HepG2 (cell line): ENCODE data around the gene TGFB2. TPM values are rescaled to one million over a fixed set of nuclear protein-coding genes. Genes with fewer than 3 reads are reported as not detected.

Experiments used
- ATAC-seq: fragments of 200-7000 bp; cut with Tn5 transposase; 3 replicates; pipeline ENCODE4 v1.9.1; 2020; ENCODE audit warnings: mild to moderate bottlenecking, moderate library complexity
- BruUV-seq: library from RNA; stranded (reverse); fragments of 400-500 nt; replicated peaks from 2 replicates; lab custom pipeline; 2021; lab: Mats Ljungman, UMichigan
- CTCF ChIA-PET: fragments of 300-600 bp; formaldehyde crosslinking; extraction: SDS; loops from one replicate; lab custom pipeline; 2021; ENCODE audit warnings: low total read pairs, inconsistent platforms, low intra/inter-chr PET ratio; lab: Yijun Ruan, JAX
- POLR2A ChIA-PET: fragments of 350-600 bp; sonication (Branson Sonifier 250); formaldehyde crosslinking; loops from one replicate; lab custom pipeline; 2020; ENCODE audit warnings: antibody characterized with exemption, inconsistent platforms; lab: Yijun Ruan, JAX
- DNase-seq: peaks from one replicate; pipeline ENCODE4 v3.0.0-alpha.2; 2015; ENCODE audit warnings: low spot score
- FAIRE-seq: peaks from 3 replicates; lab custom pipeline; 2011; peaks lifted over from hg19 to GRCh38; lab: Jason Lieb, UNC
- H2AFZ ChIP-seq: one replicate; pipeline ENCODE4 v1.6.1; 2011; ENCODE audit warnings: low read length, inconsistent platforms
- H3K27ac ChIP-seq: fragments of 300-600 bp; 3 replicates; pipeline ENCODE4 v1.8.0; 2011; ENCODE audit warnings: mixed run types, mild to moderate bottlenecking, mixed read lengths, low read length, inconsistent platforms; ENCODE audit not compliant: insufficient read depth; ENCODE audit errors: extremely low read length
- H3K27me3 ChIP-seq, 2 experiments: fragments of 200-600 bp in 1 of 2; 2 replicates in 1 of 2; 3 replicates in 1 of 2; pipeline versions ENCODE4 v1.6.0 to v1.8.0; 2011; ENCODE audit warnings: low read length in 2 of 2, mild to moderate bottlenecking in 2 of 2, moderate library complexity in 2 of 2, inconsistent platforms in 1 of 2; ENCODE audit not compliant: insufficient read depth in 2 of 2, control insufficient read depth in 1 of 2
- H3K36me3 ChIP-seq, 2 experiments: fragments of 200-600 bp in 1 of 2; replicated peaks in 1 of 2; 2 replicates in 1 of 2; 3 replicates in 1 of 2; pipeline versions ENCODE4 v1.5.1 to v1.8.0; 2011; ENCODE audit warnings: low read length in 2 of 2, inconsistent platforms in 1 of 2; ENCODE audit not compliant: insufficient read depth in 2 of 2, control insufficient read depth in 1 of 2
- H3K4me1 ChIP-seq: 2 replicates; pipeline ENCODE4 v1.5.1; 2012; ENCODE audit warnings: low read length, inconsistent platforms; ENCODE audit not compliant: insufficient read depth
- H3K4me2 ChIP-seq: 2 replicates; pipeline ENCODE4 v1.6.0; 2011; ENCODE audit warnings: low read depth, low read length, inconsistent platforms
- H3K4me3 ChIP-seq, 3 experiments: fragments of 200-600 bp in 1 of 3; sonication (generic), shearing (Covaris generic) in 1 of 3; replicated peaks in 1 of 3; 2 replicates each; pipeline ENCODE4 v1.5.1; 2011 to 2016; ENCODE audit warnings: low read length in 3 of 3, inconsistent platforms in 2 of 3, low read depth in 2 of 3, mild to moderate bottlenecking in 2 of 3, control low read depth in 1 of 3, mixed read lengths in 1 of 3; ENCODE audit not compliant: insufficient read depth in 1 of 3
- H3K79me2 ChIP-seq: one replicate; pipeline ENCODE4 v1.6.1; 2011; ENCODE audit warnings: low read length, inconsistent platforms; ENCODE audit not compliant: insufficient read depth
- H3K9ac ChIP-seq: 2 replicates; pipeline ENCODE4 v1.6.0; 2011; ENCODE audit warnings: mild to moderate bottlenecking, low read depth, low read length, inconsistent platforms; ENCODE audit not compliant: insufficient read depth
- H3K9me3 ChIP-seq: 2 replicates; pipeline ENCODE4 v1.5.1; 2012; ENCODE audit warnings: mild to moderate bottlenecking, low read length
- H4K20me1 ChIP-seq: 2 replicates; pipeline ENCODE4 v1.6.0; 2011; ENCODE audit warnings: inconsistent platforms, mild to moderate bottlenecking, low read length, moderate library complexity; ENCODE audit not compliant: insufficient read depth
- ARID4A ChIP-seq: sonication (generic); formaldehyde crosslinking; IDR thresholded peaks from 2 replicates; pipeline ENCODE4 v1.5.0; 2020; ENCODE audit warnings: mild to moderate bottlenecking, missing genetic modification reagents, borderline replicate concordance
- CEBPB ChIP-seq: IDR thresholded peaks from 2 replicates; pipeline ENCODE4 v1.6.1; 2011; ENCODE audit warnings: low read depth, low read length, improper control_type of control experiment, borderline replicate concordance
- DR1 ChIP-seq: sonication (generic); formaldehyde crosslinking; IDR thresholded peaks from 2 replicates; pipeline ENCODE4 v1.8.0; 2021; ENCODE audit warnings: mild to moderate bottlenecking, missing genetic modification reagents, inconsistent platforms
- HDAC1 ChIP-seq: sonication (generic); formaldehyde crosslinking; IDR thresholded peaks from 2 replicates; pipeline ENCODE4 v1.5.1; 2020; ENCODE audit warnings: mild to moderate bottlenecking, missing genetic modification reagents
- IKZF5 ChIP-seq: IDR thresholded peaks from 2 replicates; pipeline ENCODE4 v1.6.1; 2018; ENCODE audit warnings: missing genetic modification reagents, mild to moderate bottlenecking, missing compliant biosample characterization
- SATB2 ChIP-seq: sonication (generic); formaldehyde crosslinking; IDR thresholded peaks from 2 replicates; pipeline ENCODE4 v1.5.0; 2020; ENCODE audit warnings: missing genetic modification reagents
- SP2 ChIP-seq: sonication (generic); formaldehyde crosslinking; IDR thresholded peaks from 2 replicates; pipeline ENCODE4 v1.5.1; 2020; ENCODE audit warnings: mild to moderate bottlenecking, missing genetic modification reagents
- ZBTB7A ChIP-seq: sonication (generic); formaldehyde crosslinking; IDR thresholded peaks from 2 replicates; pipeline ENCODE4 v1.8.0; 2022; ENCODE audit warnings: mild to moderate bottlenecking, missing genetic modification reagents
- ZFP36L2 ChIP-seq: sonication (generic); formaldehyde crosslinking; IDR thresholded peaks from 2 replicates; pipeline ENCODE4 v1.4.0; 2020; ENCODE audit warnings: missing genetic modification reagents
- ZNF512 ChIP-seq: sonication (generic); formaldehyde crosslinking; IDR thresholded peaks from 2 replicates; pipeline ENCODE4 v1.4.0; 2020; ENCODE audit warnings: mild to moderate bottlenecking, missing genetic modification reagents
- ZNF563 ChIP-seq: sonication (generic); formaldehyde crosslinking; IDR thresholded peaks from 2 replicates; pipeline ENCODE4 v1.8.0; 2022; ENCODE audit warnings: mild to moderate bottlenecking, moderate library complexity, missing genetic modification reagents
- WGBS: methylation state at CpG from one replicate; pipeline ENCODE4 v1.1.6; 2017; ENCODE audit warnings: low lambda C conversion rate; 5-methylcytosine and 5-hydroxymethylcytosine counted together
- in situ Hi-C: cut with HindIII; loops from 2 replicates; pipeline ENCODE4 v1.10.0; 2017; ENCODE audit warnings: low pct_unique_long_range_greater_than_20kb; ENCODE audit not compliant: extremely low pct_ligation_motif_present
- intact Hi-C: fragments of 100-400 bp; cut with micrococcal nuclease; formaldehyde crosslinking; loops from one replicate; pipeline ENCODE4 v1.10.0; 2022; ENCODE audit not compliant: unreplicated experiment
- polyA plus RNA-seq, 8 experiments: library from polyadenylated mRNA; depleted of rRNA in 3 of 8; stranded (reverse) in 7 of 8; unstranded in 1 of 8; fragments of >200 nt; fragmentation: Illumina TruSeq in 4 of 8; extraction: Trizol in 4 of 8; gene quantifications; 2 replicates each; pipeline versions ENCODE4 v1.2.1 to v1.2.3, GENCODE V29; 2011 to 2016; ENCODE audit warnings: low read depth in 4 of 8, missing spikeins in 1 of 8, mixed read lengths in 1 of 8; ENCODE audit not compliant: insufficient read depth in 1 of 8
- total RNA-seq, 5 experiments: library from RNA; depleted of rRNA; stranded (reverse); fragments of >200 nt; fragmentation: Illumina TruSeq; extraction: Trizol; gene quantifications; 2 replicates each; pipeline ENCODE4 v1.2.3, GENCODE V29; 2016; ENCODE audit warnings: low read depth in 1 of 5

The TGFB2 gene
- total and polyA plus RNA-seq, 2 of the 13 experiments (the other 11 are each of a cell fraction or from before 2014, with no cell fraction given) = 0.07 TPM; not detected in 1

GRCh38 chr1:218302155-218302554 is 43.0 kb upstream of the TGFB2 start:
- in situ Hi-C loops = no loop called here
- H3K4me3 ChIP-seq = no peak overlapping the region
- ATAC-seq (no peak), DNase-seq (no peak), FAIRE-seq (no peak)
- intact Hi-C loops = no loop called here
- CTCF ChIA-PET = no interaction called here
- no TSS peak for BruUV-seq
- H3K9me3 ChIP-seq = no peaks in the 10 kb centered on the region
- H2AFZ ChIP-seq = no peak overlapping the region
- no peak overlapping the region for H3K4me2 ChIP-seq
- H3K27me3 ChIP-seq = no peaks in the 10 kb centered on the region; a peak in 1 of 5 replicates
- H4K20me1 ChIP-seq = no peaks in the 10 kb centered on the region; the same call in 1 of the 2 replicates
- TF ChIP-seq CEBPB (peak; percentile 72; the same call in 1 of the 2 replicates), DR1 (CRISPR knock-in tag) (no peak)
- H3K36me3 ChIP-seq = peaks cover 11 to 30% of the 10 kb centered on the region in 2 experiments; a peak in 4 of 5 replicates
- no peak overlapping the region for H3K9ac ChIP-seq
- H3K27ac ChIP-seq = no peak overlapping the region
- POLR2A ChIA-PET = no interaction called here
- 93% methylated on average over 3 of the region's 3 CpGs for WGBS
- H3K79me2 ChIP-seq = peaks cover 16% of the 10 kb centered on the region
- no peaks in the 10 kb centered on the region for H3K4me1 ChIP-seq

GRCh38 chr1:218303176-218303879 is 41.8 kb upstream of the TGFB2 start:
- no peaks in the 10 kb centered on the region for H3K9me3 ChIP-seq
- ATAC-seq (no peak), DNase-seq (no peak), FAIRE-seq (no peak)
- intact Hi-C loops = no loop called here
- H3K27ac ChIP-seq = no peak overlapping the region
- no peak overlapping the region for H3K4me2 ChIP-seq
- H3K4me3 ChIP-seq = no peak overlapping the region
- H2AFZ ChIP-seq = no peak overlapping the region
- in situ Hi-C loops = no loop called here
- CTCF ChIA-PET = no interaction called here
- no peaks in the 10 kb centered on the region; the same call in 1 of the 2 replicates for H4K20me1 ChIP-seq
- peaks cover 11 to 37% of the 10 kb centered on the region in 2 experiments; a peak in 4 of 5 replicates for H3K36me3 ChIP-seq
- no peaks in the 10 kb centered on the region for H3K4me1 ChIP-seq
- peaks cover 16% of the 10 kb centered on the region for H3K79me2 ChIP-seq
- POLR2A ChIA-PET = no interaction called here
- H3K9ac ChIP-seq = no peak overlapping the region
- H3K27me3 ChIP-seq = no peaks in the 10 kb centered on the region; a peak in 1 of 5 replicates
- no TSS peak for BruUV-seq
- no peak for TF ChIP-seq ZBTB7A (CRISPR knock-in tag)
- TF ChIP-seq ZFP36L2 = no peak
- no peak for TF ChIP-seq HDAC1 (CRISPR knock-in tag)
- TF ChIP-seq ZNF563 (CRISPR knock-in tag) = no peak
- TF ChIP-seq SATB2 (CRISPR knock-in tag) = no peak
- no peak for TF ChIP-seq IKZF5
- no peak for TF ChIP-seq ZNF512 (CRISPR knock-in tag)
- TF ChIP-seq ARID4A = no peak
- TF ChIP-seq SP2 (CRISPR knock-in tag) = no peak
